ENCODE results near the gene GRIK1.

DNA sequence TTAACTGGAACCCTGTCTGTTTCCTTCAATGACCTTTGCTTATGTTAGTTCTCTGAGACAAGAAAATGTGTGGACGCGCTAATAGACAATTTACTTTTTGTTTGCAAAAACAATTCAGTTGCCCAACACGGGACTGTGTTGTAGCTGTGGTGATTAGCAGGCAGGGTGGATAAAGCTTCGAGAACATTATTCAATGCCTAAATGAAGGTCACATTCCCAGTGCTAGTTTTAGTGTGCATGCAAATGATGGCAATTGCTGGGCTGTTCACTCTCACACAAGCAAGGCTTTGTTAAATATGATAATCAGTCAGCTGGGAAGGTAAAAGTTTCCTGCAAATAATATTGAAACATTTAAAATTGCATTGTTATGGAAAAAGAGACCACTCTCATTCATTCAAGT lies 452.6 kb downstream of the GRIK1 start:
- no peak for TF ChIP-seq EZH2 (IDR thresholded peaks at IDR 0.05; ENCODE audit: insufficient read depth, poor library complexity, severe bottlenecking)
- no peak for TF ChIP-seq EZH2phosphoT487 (IDR thresholded peaks at IDR 0.05; ENCODE audit: insufficient read depth, low read depth)
